Measurements from ENCODE around the gene TOP3A.
A peak's percentile ranks its signal among the peaks of the same experiment; 100 is the strongest.

TOP3A gene

GRCh38 chr17:18253947-18254821 is 60.6 kb downstream of the TOP3A start:
- no peak for DNase-seq (ENCODE audit: low read depth in 2 of 2)

- no peak for DNase-seq (ENCODE audit: low read depth in 2 of 2)
Observed at GRCh38 chr17:18253187-18253884, 61.5 kb downstream of the TOP3A start.

- DNase-seq (ENCODE audit: low read depth in 2 of 2): no peak
Observed at GRCh38 chr17:18252160-18252559, 62.6 kb downstream of the TOP3A start.

GRCh38 chr17:18251204-18251603 is 63.6 kb downstream of the TOP3A start:
- DNase-seq (ENCODE audit: low read depth in 2 of 2): no peak

GRCh38 chr17:18250708-18251107 is 64.1 kb downstream of the TOP3A start:
- DNase-seq (ENCODE audit: low read depth in 2 of 2): no peak

GRCh38 chr17:18250259-18250658 is 64.5 kb downstream of the TOP3A start:
- no peak for DNase-seq (ENCODE audit: low read depth in 2 of 2)

GRCh38 chr17:18248811-18249210 is 66.0 kb downstream of the TOP3A start:
- DNase-seq (ENCODE audit: low read depth in 2 of 2): no peak

- DNase-seq (ENCODE audit: low read depth in 2 of 2): peak; percentile 41 to 48
Observed at GRCh38 chr17:18248300-18248731, 66.5 kb downstream of the TOP3A start.

GRCh38 chr17:18247613-18248001 is 67.2 kb downstream of the TOP3A start:
- DNase-seq (ENCODE audit: low read depth in 2 of 2): no peak

- peak in 1 of 2 donors; percentile 46 for DNase-seq (ENCODE audit: low read depth in 2 of 2)
Observed at GRCh38 chr17:18246880-18247612, 67.7 kb downstream of the TOP3A start.

GRCh38 chr17:18246109-18246725 is 68.6 kb downstream of the TOP3A start:
- DNase-seq (ENCODE audit: low read depth in 2 of 2): no peak

GRCh38 chr17:18245038-18245776 is 69.6 kb downstream of the TOP3A start:
- DNase-seq (ENCODE audit: low read depth in 2 of 2): no peak

- no peak for DNase-seq (ENCODE audit: low read depth in 2 of 2)
Observed at GRCh38 chr17:18241229-18241871, 73.4 kb downstream of the TOP3A start.

GRCh38 chr17:18240449-18240848 is 74.3 kb downstream of the TOP3A start:
- no peak for DNase-seq (ENCODE audit: low read depth in 2 of 2)

- no peak for DNase-seq (ENCODE audit: low read depth in 2 of 2)
Observed at GRCh38 chr17:18238299-18238698, 76.5 kb downstream of the TOP3A start.

- DNase-seq (ENCODE audit: low read depth in 2 of 2): no peak
Observed at GRCh38 chr17:18237461-18237860, 77.3 kb downstream of the TOP3A start.

- DNase-seq (ENCODE audit: low read depth in 2 of 2): no peak
Observed at GRCh38 chr17:18236494-18236893, 78.3 kb downstream of the TOP3A start.

- peak in 1 of 2 donors; percentile 42 for DNase-seq (ENCODE audit: low read depth in 2 of 2)
Observed at GRCh38 chr17:18235743-18236256, 79.0 kb downstream of the TOP3A start.

- no peak for DNase-seq (ENCODE audit: low read depth in 2 of 2)
Observed at GRCh38 chr17:18234853-18235380, 79.9 kb downstream of the TOP3A start.

Measured in stimulated activated CD4-positive, alpha-beta T cell treated with anti-CD3 and anti-CD28 coated beads, Interleukin-15, amount 100 ng/mL, for 48 hours (primary cell).